T-helper 2 cell treated with Interferon-gamma antibody and Interleukin-4, amounts not matched to agents 5 μg/mL and 100 μg/mL, for 36 hours (primary cell): ENCODE results near the gene UFL1.
"Not testable (repeated sequence)": the region's sequence is repeated elsewhere in the genome, so short reads cannot be mapped to it uniquely, and the experiment has no call there.

ENCODE experiments used
- DNase-seq: peaks from one replicate; pipeline ENCODE4 v3.0.0; 2021; ENCODE audit warnings: low spot score
- H3K27ac Mint-ChIP-seq: one replicate; pipeline ENCODE4 v1.8.0; 2021; ENCODE audit warnings: mild to moderate bottlenecking, mixed read lengths
- H3K27me3 Mint-ChIP-seq: one replicate; pipeline ENCODE4 v1.8.0; 2021; ENCODE audit warnings: low read depth, mixed read lengths
- H3K36me3 Mint-ChIP-seq: one replicate; pipeline ENCODE4 v1.8.0; 2021; ENCODE audit warnings: low read depth, mixed read lengths
- H3K4me1 Mint-ChIP-seq: one replicate; pipeline ENCODE4 v1.8.0; 2021; ENCODE audit warnings: low read depth, mixed read lengths
- H3K4me3 Mint-ChIP-seq: one replicate; pipeline ENCODE4 v1.8.0; 2022; ENCODE audit warnings: mild to moderate bottlenecking, moderate library complexity, mixed read lengths
- H3K9me3 Mint-ChIP-seq: one replicate; pipeline ENCODE4 v1.8.0; 2021; ENCODE audit warnings: mixed read lengths

Gene UFL1

GRCh38 chr6:96521644-96522464 lies at the start of gene UFL1:
UFL1 (plus strand) TSS chr6:96521806; CDS start chr6:96521874, 68 bp downstream.
- Mint-ChIP-seq H3K27me3 (no peaks in the 10 kb centered on the region), H3K27ac (peak within 1 kb of the TSS; percentile 100), H3K4me1 (peaks cover 18% of the 10 kb centered on the region), H3K4me3 (peak within 1 kb of the TSS; percentile 100), H3K36me3 (peaks cover 20% of the 10 kb centered on the region), H3K9me3 (no peaks in the 10 kb centered on the region)
- DNase-seq: peak; percentile 93

- DNase-seq, H3K36me3 Mint-ChIP-seq, H3K9me3 Mint-ChIP-seq, H3K4me3 Mint-ChIP-seq, H3K27ac Mint-ChIP-seq: not testable (repeated sequence)
- Mint-ChIP-seq H3K27me3 (peaks cover 17% of the 10 kb centered on the region), H3K4me1 (peaks cover 14% of the 10 kb centered on the region)
Observed at GRCh38 chr6:96472291-96472690, 49.3 kb upstream of the UFL1 start.

- no peak overlapping the region for H3K4me3 Mint-ChIP-seq
- no peak for DNase-seq
- no peaks in the 10 kb centered on the region for H3K4me1 Mint-ChIP-seq
- peaks cover 7% of the 10 kb centered on the region for H3K27me3 Mint-ChIP-seq
- H3K36me3 Mint-ChIP-seq: no peaks in the 10 kb centered on the region
- no peak overlapping the region for H3K27ac Mint-ChIP-seq
- H3K9me3 Mint-ChIP-seq: peaks cover 4% of the 10 kb centered on the region
Observed at GRCh38 chr6:96478695-96479094, 42.9 kb upstream of the UFL1 start.

- Mint-ChIP-seq H3K27ac (no peak overlapping the region), H3K27me3 (no peaks in the 10 kb centered on the region), H3K4me1 (no peaks in the 10 kb centered on the region), H3K9me3 (peaks cover 31% of the 10 kb centered on the region), H3K36me3 (no peaks in the 10 kb centered on the region), H3K4me3 (no peak overlapping the region)
- no peak for DNase-seq
Observed at GRCh38 chr6:96491926-96492325, 29.7 kb upstream of the UFL1 start.

- peaks cover 3% of the 10 kb centered on the region for H3K36me3 Mint-ChIP-seq
Observed at GRCh38 chr6:96499781-96500180, 21.8 kb upstream of the UFL1 start.

GRCh38 chr6:96502915-96503314 lies 18.7 kb upstream of the UFL1 start:
- Mint-ChIP-seq H3K27ac (no peak overlapping the region), H3K27me3 (no peaks in the 10 kb centered on the region), H3K9me3 (peaks cover 17% of the 10 kb centered on the region), H3K36me3 (peaks cover 3% of the 10 kb centered on the region), H3K4me3 (no peak overlapping the region), H3K4me1 (peaks cover 11% of the 10 kb centered on the region)
- DNase-seq: no peak

More at GRCh38 chr6:96499781-96500180, 21.8 kb upstream of the UFL1 start:
- Mint-ChIP-seq H3K4me1 (peaks cover 14% of the 10 kb centered on the region), H3K27ac (no peak overlapping the region), H3K4me3 (peak overlapping the region; percentile 7), H3K9me3 (peaks cover 30% of the 10 kb centered on the region), H3K27me3 (peaks cover 2% of the 10 kb centered on the region)
- DNase-seq: no peak

- Mint-ChIP-seq H3K9me3 (peaks cover 16% of the 10 kb centered on the region), H3K4me3 (no peak overlapping the region), H3K27me3 (no peaks in the 10 kb centered on the region), H3K27ac (no peak overlapping the region), H3K4me1 (peaks cover 2% of the 10 kb centered on the region), H3K36me3 (peaks cover 12% of the 10 kb centered on the region)
- DNase-seq: no peak
Observed at GRCh38 chr6:96505363-96505762, 16.2 kb upstream of the UFL1 start.

- peaks cover 8% of the 10 kb centered on the region for H3K9me3 Mint-ChIP-seq
- H3K4me3 Mint-ChIP-seq: no peak overlapping the region
- no peak for DNase-seq
- no peaks in the 10 kb centered on the region for H3K4me1 Mint-ChIP-seq
- H3K27me3 Mint-ChIP-seq: peaks cover 2% of the 10 kb centered on the region
- peaks cover 22% of the 10 kb centered on the region for H3K36me3 Mint-ChIP-seq
- no peak overlapping the region for H3K27ac Mint-ChIP-seq
Observed at GRCh38 chr6:96509281-96509680, 12.3 kb upstream of the UFL1 start.

- no peak for DNase-seq
- H3K9me3 Mint-ChIP-seq: no peaks in the 10 kb centered on the region
Observed at GRCh38 chr6:96520171-96521115, 1.2 kb upstream of the UFL1 start.

GRCh38 chr6:96521306-96521643 lies 331 bp upstream of the UFL1 start:
- Mint-ChIP-seq H3K36me3 (peaks cover 15% of the 10 kb centered on the region), H3K9me3 (no peaks in the 10 kb centered on the region), H3K27ac (peak overlapping the region; percentile 100), H3K27me3 (no peaks in the 10 kb centered on the region), H3K4me3 (peak overlapping the region; percentile 100), H3K4me1 (peaks cover 15% of the 10 kb centered on the region)
- no peak for DNase-seq

More at GRCh38 chr6:96520171-96521115, 1.2 kb upstream of the UFL1 start:
- peak overlapping the region; percentile 50 for H3K27ac Mint-ChIP-seq
- H3K27me3 Mint-ChIP-seq: peaks cover 2% of the 10 kb centered on the region
- peak overlapping the region; percentile 100 for H3K4me3 Mint-ChIP-seq
- peaks cover 9% of the 10 kb centered on the region for H3K36me3 Mint-ChIP-seq
- H3K4me1 Mint-ChIP-seq: peaks cover 13% of the 10 kb centered on the region

GRCh38 chr6:96522465-96523009 lies 931 bp downstream of the UFL1 start:
- H3K27ac Mint-ChIP-seq: peak overlapping the region; percentile 100
- H3K4me3 Mint-ChIP-seq: peak overlapping the region; percentile 100
- peak; percentile 13 for DNase-seq
- H3K27me3 Mint-ChIP-seq: no peaks in the 10 kb centered on the region
- peaks cover 25% of the 10 kb centered on the region for H3K36me3 Mint-ChIP-seq
- H3K9me3 Mint-ChIP-seq: no peaks in the 10 kb centered on the region
- H3K4me1 Mint-ChIP-seq: peaks cover 22% of the 10 kb centered on the region

GRCh38 chr6:96528193-96528592 lies 6.6 kb downstream of the UFL1 start:
- Mint-ChIP-seq H3K36me3 (peaks cover 59% of the 10 kb centered on the region), H3K4me3 (no peak overlapping the region), H3K27me3 (no peaks in the 10 kb centered on the region), H3K4me1 (peaks cover 29% of the 10 kb centered on the region), H3K27ac (no peak overlapping the region), H3K9me3 (no peaks in the 10 kb centered on the region)
- no peak for DNase-seq

- H3K4me3 Mint-ChIP-seq: no peak overlapping the region
Observed at GRCh38 chr6:96532399-96532798, 10.8 kb downstream of the UFL1 start.

GRCh38 chr6:96537726-96538125 lies 16.1 kb downstream of the UFL1 start:
- no peaks in the 10 kb centered on the region for H3K9me3 Mint-ChIP-seq
- H3K4me1 Mint-ChIP-seq: peaks cover 5% of the 10 kb centered on the region
- H3K27me3 Mint-ChIP-seq: no peaks in the 10 kb centered on the region
- no peak for DNase-seq
- no peak overlapping the region for H3K27ac Mint-ChIP-seq
- peaks cover 32% of the 10 kb centered on the region for H3K36me3 Mint-ChIP-seq
- H3K4me3 Mint-ChIP-seq: no peak overlapping the region

More at GRCh38 chr6:96532399-96532798, 10.8 kb downstream of the UFL1 start:
- H3K9me3 Mint-ChIP-seq: no peaks in the 10 kb centered on the region
- H3K36me3 Mint-ChIP-seq: peaks cover 49% of the 10 kb centered on the region
- H3K27ac Mint-ChIP-seq: no peak overlapping the region
- H3K4me1 Mint-ChIP-seq: peaks cover 22% of the 10 kb centered on the region
- no peak for DNase-seq
- H3K27me3 Mint-ChIP-seq: no peaks in the 10 kb centered on the region
